Panc1 (cell line): ENCODE measurements around the gene CBX8. TPM values are rescaled to one million over a fixed set of nuclear protein-coding genes. Genes with fewer than 3 reads are reported as not detected.

Source experiments
- ATAC-seq: fragments of 200-7000 bp; cut with Tn5 transposase; 2 replicates; pipeline ENCODE4 v1.9.1; 2020; ENCODE audit warnings: mild to moderate bottlenecking, moderate library complexity
- BruUV-seq: library from RNA; stranded (reverse); fragments of 400-500 nt; replicated peaks from 2 replicates; lab custom pipeline; 2021; lab: Mats Ljungman, UMichigan
- CTCF ChIA-PET: fragments of 300-600 bp; sonication (Branson Sonifier 250); formaldehyde crosslinking; loops from one replicate; lab custom pipeline; 2022; ENCODE audit warnings: antibody characterized with exemption; lab: Charles Lee
- POLR2A ChIA-PET: fragments of 300-600 bp; sonication (Branson Sonifier 250); formaldehyde crosslinking; loops from one replicate; lab custom pipeline; 2022; ENCODE audit warnings: antibody characterized with exemption; lab: Charles Lee
- DNase-seq: peaks from one replicate; pipeline ENCODE4 v3.0.0-alpha.2; 2010; ENCODE audit warnings: low read depth, low spot score
- H3K27ac ChIP-seq: 2 replicates; pipeline ENCODE4 v1.5.1; 2011; ENCODE audit warnings: mild to moderate bottlenecking, low read length, inconsistent platforms
- H3K27me3 ChIP-seq: fragments of 200-500 bp; sonication (Bioruptor generic); 2 replicates; pipeline ENCODE4 v1.6.0; 2014; ENCODE audit warnings: low read length, inconsistent platforms; ENCODE audit not compliant: control insufficient read depth, insufficient read depth
- H3K36me3 ChIP-seq: fragments of 200-500 bp; sonication (Bioruptor generic); 2 replicates; pipeline ENCODE4 v1.5.1; 2014; ENCODE audit warnings: inconsistent platforms, mild to moderate bottlenecking, low read length, moderate library complexity; ENCODE audit not compliant: control insufficient read depth, insufficient read depth
- H3K4me1 ChIP-seq: 2 replicates; pipeline ENCODE4 v1.5.1; 2011; ENCODE audit warnings: inconsistent platforms, mild to moderate bottlenecking, low read length, moderate library complexity; ENCODE audit not compliant: control insufficient read depth, insufficient read depth
- H3K4me3 ChIP-seq, 2 experiments: 2 replicates each; pipeline ENCODE4 v1.5.1; 2011 to 2012; ENCODE audit warnings: low read depth in 2 of 2, low read length in 2 of 2, mild to moderate bottlenecking in 2 of 2, inconsistent platforms in 1 of 2, moderate library complexity in 1 of 2
- H3K9me3 ChIP-seq: fragments of 200-500 bp; sonication (Bioruptor generic); 2 replicates; pipeline ENCODE4 v1.5.1; 2014; ENCODE audit warnings: low read depth, mild to moderate bottlenecking, inconsistent platforms, low read length, moderate library complexity; ENCODE audit not compliant: control insufficient read depth, insufficient read depth
- CTCF ChIP-seq: fragments of 450-650 bp; IDR thresholded peaks from 2 replicates; pipeline ENCODE4 v1.5.1; 2017; ENCODE audit warnings: mild to moderate bottlenecking
- POLR2AphosphoS5 ChIP-seq: IDR thresholded peaks from 2 replicates; pipeline ENCODE4 v1.6.1; 2012; ENCODE audit warnings: mild to moderate bottlenecking, low read depth, low read length, moderate library complexity
- SIN3A ChIP-seq: IDR thresholded peaks from 2 replicates; pipeline ENCODE4 v1.6.1; 2012; ENCODE audit warnings: low read depth, mild to moderate bottlenecking, low read length, moderate library complexity, borderline replicate concordance; ENCODE audit not compliant: insufficient read depth
- TCF7L2 ChIP-seq: IDR thresholded peaks from 2 replicates; pipeline ENCODE4 v1.6.1; 2011; ENCODE audit warnings: mild to moderate bottlenecking, low read depth, low read length, inconsistent platforms
- in situ Hi-C: cut with HindIII; loops from 2 replicates; pipeline ENCODE4 v1.10.0; 2016; ENCODE audit warnings: low sequenced_read_pairs, low pct_unique_long_range_greater_than_20kb
- intact Hi-C: fragments of 100-400 bp; cut with micrococcal nuclease; formaldehyde crosslinking; loops from one replicate; pipeline ENCODE4 v1.10.0; 2022; ENCODE audit not compliant: unreplicated experiment
- total RNA-seq: library from RNA; stranded (reverse); gene quantifications from one replicate; pipeline ENCODE4 v1.2.1, GENCODE V29; 2021; ENCODE audit not compliant: unreplicated experiment

Gene CBX8
- total RNA-seq, 1 experiment from 2014 or later = 15.3 TPM

- Histone ChIP-seq H3K27me3 (no peaks in the 10 kb centered on the region), H3K4me3 (no peak overlapping the region), H3K36me3 (peaks cover 2% of the 10 kb centered on the region; the same call in 1 of the 2 replicates), H3K9me3 (no peaks in the 10 kb centered on the region), H3K27ac (peak overlapping the region; percentile 94), H3K4me1 (peaks cover 53% of the 10 kb centered on the region)
- ATAC-seq = no peak
- POLR2A ChIA-PET = interaction anchor here (1.2 kb wide), 1 partner anchor 18 kb away, joined by 3 read pairs; no protein-coding TSS in a partner anchor
- no TSS peak for BruUV-seq
- in situ Hi-C loops = no loop called here
- no peak for DNase-seq
- CTCF ChIA-PET = interaction anchor here (0.7 to 3.6 kb wide), 2 partner anchors 15 to 19 kb away, joined by 4 to 21 read pairs; no protein-coding TSS in a partner anchor
- intact Hi-C loops = loop anchor here (10.0 kb wide), 1 partner anchor 86 kb away; no protein-coding TSS in a partner anchor
- TF ChIP-seq TCF7L2 = no peak
- TF ChIP-seq CTCF = no peak
These were observed 33.9 kb upstream of the CBX8 start for GRCh38 chr17:79830763-79831264.

GRCh38 chr17:79830303-79830702 lies 33.4 kb upstream of the CBX8 start:
- no peak for ATAC-seq
- ChIA-PET CTCF (interaction anchor here (0.7 to 3.6 kb wide), 2 partner anchors 15 to 19 kb away, joined by 4 to 21 read pairs; no protein-coding TSS in a partner anchor), POLR2A (interaction anchor here (0.7 kb wide), 1 partner anchor 26 kb away, joined by 4 read pairs; no protein-coding TSS in a partner anchor)

GRCh38 chr17:79829457-79829856 lies 32.6 kb upstream of the CBX8 start:
- Histone ChIP-seq H3K36me3 (peaks cover 2% of the 10 kb centered on the region; the same call in 1 of the 2 replicates), H3K4me1 (peaks cover 47% of the 10 kb centered on the region), H3K4me3 (no peak overlapping the region), H3K27me3 (no peaks in the 10 kb centered on the region), H3K9me3 (no peaks in the 10 kb centered on the region), H3K27ac (peak overlapping the region; percentile 57; the same call in 1 of the 2 replicates)
- ChIA-PET CTCF (interaction anchor here (0.6 kb wide), 1 partner anchor 84 kb away, joined by 4 read pairs; no protein-coding TSS in a partner anchor), POLR2A (no interaction called here)
- TF ChIP-seq CTCF = no peak
- DNase-seq (no peak), ATAC-seq (no peak)
- intact Hi-C loops = no loop called here
- BruUV-seq = no TSS peak
- in situ Hi-C loops = no loop called here

More at GRCh38 chr17:79830303-79830702, 33.4 kb upstream of the CBX8 start:
- in situ Hi-C loops = no loop called here
- Histone ChIP-seq H3K36me3 (peaks cover 2% of the 10 kb centered on the region; the same call in 1 of the 2 replicates), H3K4me3 (no peak overlapping the region), H3K4me1 (peaks cover 48% of the 10 kb centered on the region), H3K27me3 (no peaks in the 10 kb centered on the region), H3K9me3 (no peaks in the 10 kb centered on the region), H3K27ac (peak overlapping the region; percentile 94; the same call in 1 of the 2 replicates)
- intact Hi-C loops = loop anchor here (10.0 kb wide), 1 partner anchor 86 kb away; no protein-coding TSS in a partner anchor
- BruUV-seq = no TSS peak
- TF ChIP-seq TCF7L2 = no peak
- TF ChIP-seq CTCF = no peak
- no peak for TF ChIP-seq SIN3A
- TF ChIP-seq POLR2AphosphoS5 = no peak
- no peak for DNase-seq
